Upper lobe of right lung (tissue), 1 donor: ENCODE results near the gene GNA15. TPM values are rescaled to one million over a fixed set of nuclear protein-coding genes. Genes with fewer than 3 reads are reported as not detected.

ENCODE experiments used
- ATAC-seq: fragments of 200-7000 bp; cut with Tn5 transposase; one replicate; pipeline ENCODE4 v1.9.1; 2020; ENCODE audit warnings: mild to moderate bottlenecking, moderate library complexity
- DNase-seq: peaks from one replicate; pipeline ENCODE4 v3.0.0-alpha.2; 2020
- H3K27ac ChIP-seq: fragments of 200-600 bp; one replicate; pipeline ENCODE4 v1.8.0; 2022
- H3K27me3 ChIP-seq: fragments of 200-600 bp; one replicate; pipeline ENCODE4 v1.8.0; 2022; ENCODE audit warnings: mild to moderate bottlenecking
- H3K36me3 ChIP-seq: fragments of 200-600 bp; one replicate; pipeline ENCODE4 v1.8.0; 2022
- H3K4me1 ChIP-seq: fragments of 200-600 bp; one replicate; pipeline ENCODE4 v1.8.0; 2022
- H3K4me3 ChIP-seq: fragments of 200-600 bp; one replicate; pipeline ENCODE4 v1.8.0; 2022; ENCODE audit warnings: mild to moderate bottlenecking
- H3K9me3 ChIP-seq: fragments of 200-600 bp; one replicate; pipeline ENCODE4 v1.8.0; 2022
- intact Hi-C: fragments of 100-400 bp; cut with DNase I; formaldehyde crosslinking; loops from one replicate; pipeline ENCODE4 v1.11.0; 2022
- total RNA-seq: library from RNA; stranded (reverse); fragmentation: NEBNext Ultra II Directional; extraction: Animal tissue kit (Norgen Biotek cat#: 25700); gene quantifications from one replicate; pipeline ENCODE4 v1.2.1, GENCODE V29; 2021
- TF ChIP-seq, protein P1 (sequence below): fragments of 200-600 bp; IDR thresholded peaks from one replicate; pipeline ENCODE4 v1.8.0; 2022; ENCODE audit warnings: antibody characterized with exemption
- donor health status: DM: no; HTN: yes; CAD: no; lungs with severe emphysema.

The GNA15 gene
- total RNA-seq, 1 donor from 2014 or later: 18.6 TPM

DNA sequence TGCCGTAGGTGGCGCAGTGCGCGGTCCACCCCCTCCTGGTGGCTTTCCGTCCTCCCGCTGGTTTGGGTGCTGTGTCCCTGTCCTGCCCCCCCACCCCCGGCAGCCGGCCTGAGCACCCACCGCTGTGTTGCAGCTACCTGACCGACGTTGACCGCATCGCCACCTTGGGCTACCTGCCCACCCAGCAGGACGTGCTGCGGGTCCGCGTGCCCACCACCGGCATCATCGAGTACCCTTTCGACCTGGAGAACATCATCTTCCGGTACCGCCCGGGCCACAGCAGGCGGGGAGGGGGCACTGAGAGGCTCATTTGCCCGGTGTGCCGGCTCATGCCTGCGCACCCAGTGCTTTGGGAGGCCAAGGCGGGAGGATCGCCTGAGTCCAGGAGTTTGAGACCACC, 21.0 kb upstream of the GNA15 start:
- ATAC-seq (no peak), DNase-seq (no peak)
- no peak overlapping the region for H3K4me3 ChIP-seq
- H3K4me1 ChIP-seq: no peaks in the 10 kb centered on the region
- no peaks in the 10 kb centered on the region for H3K27me3 ChIP-seq
- intact Hi-C loops: no loop called here
- no peaks in the 10 kb centered on the region for H3K9me3 ChIP-seq
- H3K36me3 ChIP-seq: peaks cover 21% of the 10 kb centered on the region
- TF ChIP-seq, protein P1, sequence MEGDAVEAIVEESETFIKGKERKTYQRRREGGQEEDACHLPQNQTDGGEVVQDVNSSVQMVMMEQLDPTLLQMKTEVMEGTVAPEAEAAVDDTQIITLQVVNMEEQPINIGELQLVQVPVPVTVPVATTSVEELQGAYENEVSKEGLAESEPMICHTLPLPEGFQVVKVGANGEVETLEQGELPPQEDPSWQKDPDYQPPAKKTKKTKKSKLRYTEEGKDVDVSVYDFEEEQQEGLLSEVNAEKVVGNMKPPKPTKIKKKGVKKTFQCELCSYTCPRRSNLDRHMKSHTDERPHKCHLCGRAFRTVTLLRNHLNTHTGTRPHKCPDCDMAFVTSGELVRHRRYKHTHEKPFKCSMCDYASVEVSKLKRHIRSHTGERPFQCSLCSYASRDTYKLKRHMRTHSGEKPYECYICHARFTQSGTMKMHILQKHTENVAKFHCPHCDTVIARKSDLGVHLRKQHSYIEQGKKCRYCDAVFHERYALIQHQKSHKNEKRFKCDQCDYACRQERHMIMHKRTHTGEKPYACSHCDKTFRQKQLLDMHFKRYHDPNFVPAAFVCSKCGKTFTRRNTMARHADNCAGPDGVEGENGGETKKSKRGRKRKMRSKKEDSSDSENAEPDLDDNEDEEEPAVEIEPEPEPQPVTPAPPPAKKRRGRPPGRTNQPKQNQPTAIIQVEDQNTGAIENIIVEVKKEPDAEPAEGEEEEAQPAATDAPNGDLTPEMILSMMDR: no peak
- no peak overlapping the region for H3K27ac ChIP-seq

DNA sequence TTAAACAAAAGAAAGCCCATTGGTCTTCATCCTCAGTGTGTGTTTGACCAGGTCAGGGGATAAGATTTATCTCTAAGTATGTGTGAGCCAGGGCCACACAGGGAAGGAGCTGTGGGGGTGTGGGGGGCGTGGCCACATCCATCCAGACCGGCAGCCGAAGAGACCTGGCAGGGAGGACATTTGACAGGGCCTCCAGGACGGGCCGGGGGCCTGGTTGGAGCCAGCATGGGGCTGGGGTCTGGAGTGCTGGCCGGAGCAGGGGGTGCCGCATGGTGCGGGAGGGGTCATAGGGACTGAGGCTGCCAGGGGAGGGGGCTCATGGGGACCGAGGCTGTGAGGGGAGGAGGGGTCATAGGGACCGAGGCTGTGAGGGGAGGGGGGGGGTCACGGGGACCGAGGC, 20.4 kb upstream of the GNA15 start:
- no peak for DNase-seq
- Histone ChIP-seq H3K9me3 (no peaks in the 10 kb centered on the region), H3K27ac (no peak overlapping the region), H3K4me1 (no peaks in the 10 kb centered on the region), H3K4me3 (no peak overlapping the region), H3K27me3 (no peaks in the 10 kb centered on the region), H3K36me3 (peaks cover 21% of the 10 kb centered on the region)
- intact Hi-C loops: no loop called here
- no peak for ATAC-seq
- TF ChIP-seq, protein P1: no peak

DNA sequence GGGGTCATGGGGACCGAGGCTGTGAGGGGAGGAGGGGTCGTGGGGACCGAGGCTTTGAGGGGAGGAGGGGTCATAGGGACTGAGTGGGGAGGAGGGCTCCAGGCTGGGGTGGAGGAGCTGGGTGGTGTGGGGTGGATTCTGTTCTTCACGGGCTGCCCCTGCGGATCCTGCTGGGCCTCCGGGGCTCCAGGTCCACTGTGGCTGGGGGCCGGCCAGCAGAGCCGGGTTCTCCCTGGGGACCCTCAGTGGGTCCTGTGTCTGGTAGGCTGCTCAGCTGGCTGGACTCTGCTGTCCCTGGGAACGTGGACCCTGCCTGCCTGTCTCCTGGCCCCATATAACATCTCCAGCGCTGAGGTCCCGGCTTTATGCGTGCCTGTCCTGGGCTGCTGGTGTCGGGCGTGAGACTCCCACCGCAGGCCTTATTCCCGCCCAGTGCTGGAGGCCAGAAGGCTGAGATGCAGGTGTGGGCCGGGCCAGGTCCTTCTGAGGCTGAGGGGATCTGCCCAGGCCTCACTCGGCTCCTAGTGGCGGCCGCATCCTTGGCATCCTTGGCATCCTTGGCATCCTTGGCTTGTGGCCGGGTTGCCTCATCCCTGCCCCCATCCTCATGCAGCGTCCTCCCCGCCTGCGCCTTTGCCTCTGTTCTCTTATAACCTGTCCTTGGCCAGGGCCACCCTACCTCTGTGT, 19.8 kb upstream of the GNA15 start:
- Histone ChIP-seq H3K4me3 (no peak overlapping the region), H3K36me3 (peaks cover 21% of the 10 kb centered on the region), H3K27ac (no peak overlapping the region), H3K27me3 (no peaks in the 10 kb centered on the region), H3K4me1 (no peaks in the 10 kb centered on the region), H3K9me3 (no peaks in the 10 kb centered on the region)
- TF ChIP-seq, protein P1: no peak
- intact Hi-C loops: no loop called here
- DNase-seq (no peak), ATAC-seq (peak; percentile 47)

DNA sequence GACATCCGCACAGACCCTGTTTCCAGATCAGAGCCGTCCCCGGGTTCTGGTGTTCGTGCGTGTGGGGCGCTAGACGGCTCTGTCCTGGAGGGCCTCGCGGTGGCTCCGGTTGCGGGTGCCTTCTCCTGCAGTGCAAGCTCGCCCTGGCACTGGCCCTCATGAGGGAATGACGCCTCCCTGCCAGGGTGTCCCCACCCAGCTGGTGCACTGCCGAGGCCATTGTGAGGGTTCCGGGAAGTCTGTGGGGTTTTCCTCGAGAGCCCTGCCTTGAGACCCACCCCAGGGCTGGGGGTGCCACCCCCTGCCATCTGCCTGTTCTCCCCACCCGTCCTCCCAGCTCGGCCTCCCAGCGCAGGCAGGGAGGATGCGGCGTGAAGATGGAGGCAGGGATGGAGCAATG, 19.2 kb upstream of the GNA15 start:
- TF ChIP-seq, protein P1: no peak
- DNase-seq (no peak), ATAC-seq (peak; percentile 7)
- Histone ChIP-seq H3K27me3 (no peaks in the 10 kb centered on the region), H3K4me3 (no peak overlapping the region), H3K4me1 (no peaks in the 10 kb centered on the region), H3K9me3 (no peaks in the 10 kb centered on the region), H3K36me3 (peaks cover 21% of the 10 kb centered on the region), H3K27ac (no peak overlapping the region)
- intact Hi-C loops: no loop called here

DNA sequence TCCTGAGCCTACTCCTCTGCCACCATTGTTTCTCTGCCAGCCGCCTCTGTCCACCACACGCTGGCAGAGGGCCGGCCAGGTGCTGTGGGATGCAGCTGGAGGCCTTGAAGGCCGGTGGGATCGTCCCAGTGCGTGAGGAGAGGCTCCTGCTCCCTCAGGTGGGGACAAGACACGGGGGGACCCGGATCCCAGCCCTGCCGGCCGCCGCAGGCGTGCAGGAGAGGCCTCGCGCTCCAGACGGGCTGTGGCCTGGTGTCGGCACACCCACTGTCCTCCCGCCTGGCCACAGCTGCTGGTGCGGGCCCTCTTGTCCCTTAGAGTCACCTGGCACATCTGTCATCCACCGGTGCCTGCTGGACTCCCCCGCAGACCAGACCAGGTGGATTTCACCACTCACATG, 18.1 kb upstream of the GNA15 start:
- Histone ChIP-seq H3K36me3 (peaks cover 31% of the 10 kb centered on the region), H3K27me3 (no peaks in the 10 kb centered on the region), H3K4me1 (no peaks in the 10 kb centered on the region), H3K9me3 (no peaks in the 10 kb centered on the region), H3K4me3 (no peak overlapping the region), H3K27ac (no peak overlapping the region)
- TF ChIP-seq, protein P1: no peak
- no peak for ATAC-seq
- intact Hi-C loops: no loop called here
- no peak for DNase-seq
